ENCODE data around the gene TPMT. TPM values are rescaled to one million over a fixed set of nuclear protein-coding genes. Genes with fewer than 3 reads are reported as not detected.

The TPMT gene
- total RNA-seq, 1 donor from 2014 or later: 11.0 TPM

DNA sequence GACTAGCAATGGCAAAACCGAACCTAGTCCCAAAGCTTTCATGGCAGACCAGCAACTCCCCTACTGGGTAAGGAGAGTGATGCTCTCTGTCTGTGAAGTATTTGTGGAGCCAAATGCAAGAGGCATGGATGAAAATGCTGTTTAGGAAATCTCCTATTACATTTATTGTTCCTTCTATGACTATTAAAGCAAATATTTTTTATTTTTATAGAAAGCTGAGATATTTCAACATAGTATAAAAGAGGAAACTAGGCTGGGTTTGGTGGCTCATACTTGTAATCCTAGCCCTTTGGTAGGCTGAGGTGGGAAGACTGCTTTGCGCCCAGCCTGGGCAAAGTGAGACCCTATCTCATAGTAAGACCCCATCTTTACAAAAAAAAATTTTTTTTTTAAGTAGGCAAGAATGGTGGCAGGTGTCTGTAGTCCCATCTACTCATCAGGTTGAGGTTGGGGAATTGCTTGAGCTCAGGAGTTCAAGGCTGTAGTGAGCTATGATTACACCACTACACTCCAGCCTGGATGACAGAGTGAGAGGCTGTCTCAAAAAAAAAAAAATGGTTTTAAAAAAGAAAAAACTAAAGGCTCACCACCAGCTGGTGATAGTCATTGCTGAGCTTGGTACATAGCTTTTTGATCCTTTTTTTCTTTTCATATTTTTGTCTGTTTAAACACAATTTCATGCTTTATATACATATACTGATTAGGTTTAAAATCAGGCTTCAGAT lies 11.6 kb upstream of the TPMT start:
- peaks cover under 1% of the 10 kb centered on the region for H3K4me1 ChIP-seq
- TF ChIP-seq, protein P1, sequence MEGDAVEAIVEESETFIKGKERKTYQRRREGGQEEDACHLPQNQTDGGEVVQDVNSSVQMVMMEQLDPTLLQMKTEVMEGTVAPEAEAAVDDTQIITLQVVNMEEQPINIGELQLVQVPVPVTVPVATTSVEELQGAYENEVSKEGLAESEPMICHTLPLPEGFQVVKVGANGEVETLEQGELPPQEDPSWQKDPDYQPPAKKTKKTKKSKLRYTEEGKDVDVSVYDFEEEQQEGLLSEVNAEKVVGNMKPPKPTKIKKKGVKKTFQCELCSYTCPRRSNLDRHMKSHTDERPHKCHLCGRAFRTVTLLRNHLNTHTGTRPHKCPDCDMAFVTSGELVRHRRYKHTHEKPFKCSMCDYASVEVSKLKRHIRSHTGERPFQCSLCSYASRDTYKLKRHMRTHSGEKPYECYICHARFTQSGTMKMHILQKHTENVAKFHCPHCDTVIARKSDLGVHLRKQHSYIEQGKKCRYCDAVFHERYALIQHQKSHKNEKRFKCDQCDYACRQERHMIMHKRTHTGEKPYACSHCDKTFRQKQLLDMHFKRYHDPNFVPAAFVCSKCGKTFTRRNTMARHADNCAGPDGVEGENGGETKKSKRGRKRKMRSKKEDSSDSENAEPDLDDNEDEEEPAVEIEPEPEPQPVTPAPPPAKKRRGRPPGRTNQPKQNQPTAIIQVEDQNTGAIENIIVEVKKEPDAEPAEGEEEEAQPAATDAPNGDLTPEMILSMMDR (IDR thresholded peaks at IDR 0.05): no peak
- TF ChIP-seq POLR2A (IDR thresholded peaks at IDR 0.05) (no peak), POLR2AphosphoS5 (IDR thresholded peaks at IDR 0.05; ENCODE audit: insufficient read depth in 1 of 2, low read depth in 1 of 2) (no peak)
- peaks cover 0 to 46% of the 10 kb centered on the region in 2 donors for H3K36me3 ChIP-seq
- H3K4me3 ChIP-seq: no peak overlapping the region
- no peak overlapping the region for H3K27ac ChIP-seq
- no peaks in the 10 kb centered on the region for H3K27me3 ChIP-seq
- intact Hi-C loops (cut with DNase I): no loop called here
- DNase-seq (ENCODE audit: extremely low spot score in 2 of 2): no peak
- H3K9me3 ChIP-seq: no peaks in the 10 kb centered on the region

DNA sequence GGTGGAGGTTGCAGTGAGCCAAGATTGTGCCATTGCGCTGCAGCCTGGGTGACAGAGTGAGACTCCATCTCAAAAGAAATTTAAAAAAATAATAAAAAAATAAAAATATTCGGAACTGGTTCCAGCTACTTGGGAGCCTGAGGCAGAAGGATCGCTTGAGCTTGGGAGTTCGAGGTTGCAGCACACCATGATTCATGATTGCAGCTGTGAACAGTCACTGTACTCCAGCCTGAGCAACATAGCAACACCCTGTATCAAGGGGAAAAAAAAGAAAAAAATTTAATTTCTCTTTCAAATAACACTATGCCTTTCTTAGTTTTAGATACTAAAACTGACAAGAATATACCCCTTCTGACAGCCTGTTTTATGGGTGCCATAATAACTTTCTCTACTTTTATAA lies 10.9 kb upstream of the TPMT start:
- H3K4me1 ChIP-seq: peaks cover 8% of the 10 kb centered on the region
- intact Hi-C loops (cut with DNase I): no loop called here
- H3K27ac ChIP-seq: no peak overlapping the region
- no peaks in the 10 kb centered on the region for H3K9me3 ChIP-seq
- peaks cover 0 to 51% of the 10 kb centered on the region in 2 donors for H3K36me3 ChIP-seq
- H3K27me3 ChIP-seq: no peaks in the 10 kb centered on the region
- DNase-seq (ENCODE audit: extremely low spot score in 2 of 2): no peak
- TF ChIP-seq POLR2AphosphoS5 (IDR thresholded peaks at IDR 0.05; ENCODE audit: insufficient read depth in 1 of 2, low read depth in 1 of 2) (no peak), POLR2A (IDR thresholded peaks at IDR 0.05) (no peak)
- TF ChIP-seq, protein P1 (IDR thresholded peaks at IDR 0.05): no peak
- no peak overlapping the region for H3K4me3 ChIP-seq

DNA sequence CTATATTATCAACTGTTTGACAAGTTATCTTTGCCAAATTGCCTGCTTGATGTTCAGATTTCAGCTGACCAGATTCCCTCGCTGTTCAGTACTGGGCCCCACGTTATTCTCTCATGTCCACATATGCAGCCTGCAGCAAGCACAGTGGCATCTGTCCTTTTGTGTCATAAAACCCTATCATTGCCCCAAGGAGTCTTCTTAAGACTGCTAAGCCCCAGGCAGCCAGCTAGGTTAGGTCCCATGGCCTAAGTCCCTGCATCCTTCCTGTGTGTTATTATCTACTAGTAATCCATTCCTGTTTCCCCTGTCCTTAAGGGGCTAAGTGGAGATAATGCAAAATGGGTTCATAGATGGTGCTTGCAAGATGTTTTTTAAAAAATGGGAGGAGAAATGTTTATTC lies 7.5 kb upstream of the TPMT start:
- intact Hi-C loops (cut with DNase I): no loop called here
- no peaks in the 10 kb centered on the region for H3K9me3 ChIP-seq
- no peak overlapping the region for H3K4me3 ChIP-seq
- H3K27ac ChIP-seq: no peak overlapping the region
- no peak for TF ChIP-seq POLR2A (IDR thresholded peaks at IDR 0.05)
- TF ChIP-seq, protein P1 (IDR thresholded peaks at IDR 0.05): no peak
- no peak for TF ChIP-seq POLR2AphosphoS5 (IDR thresholded peaks at IDR 0.05; ENCODE audit: insufficient read depth in 1 of 2, low read depth in 1 of 2)
- peaks cover 9% of the 10 kb centered on the region for H3K4me1 ChIP-seq
- no peak for DNase-seq (ENCODE audit: extremely low spot score in 2 of 2)
- H3K36me3 ChIP-seq: peaks cover 0 to 48% of the 10 kb centered on the region in 2 donors
- no peaks in the 10 kb centered on the region for H3K27me3 ChIP-seq

DNA sequence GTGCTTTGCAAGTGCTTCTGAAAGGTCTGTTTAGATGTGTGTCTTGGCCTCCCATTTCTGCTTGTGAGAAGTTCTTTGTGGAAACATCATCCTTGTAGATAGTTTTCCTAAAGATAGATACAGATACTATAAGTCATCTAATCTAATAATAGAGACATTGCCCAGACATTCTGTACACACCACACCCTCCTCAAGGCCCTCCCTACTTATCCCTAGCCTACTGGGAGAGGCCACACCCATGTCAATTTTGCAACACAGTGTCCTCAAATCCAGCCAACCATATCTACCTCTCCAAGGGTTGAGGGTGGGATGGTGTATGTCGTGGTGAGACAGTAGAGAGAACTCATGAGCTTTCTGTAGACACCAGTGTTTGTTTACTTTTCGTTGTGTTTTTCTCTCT lies 6.6 kb upstream of the TPMT start:
- no peaks in the 10 kb centered on the region for H3K9me3 ChIP-seq
- H3K4me1 ChIP-seq: peaks cover 11% of the 10 kb centered on the region
- peaks cover 0 to 47% of the 10 kb centered on the region in 2 donors for H3K36me3 ChIP-seq
- no peak overlapping the region for H3K4me3 ChIP-seq
- H3K27ac ChIP-seq: no peak overlapping the region
- DNase-seq (ENCODE audit: extremely low spot score in 2 of 2): no peak
- TF ChIP-seq, protein P1 (IDR thresholded peaks at IDR 0.05): no peak
- TF ChIP-seq POLR2A (IDR thresholded peaks at IDR 0.05) (no peak), POLR2AphosphoS5 (IDR thresholded peaks at IDR 0.05; ENCODE audit: insufficient read depth in 1 of 2, low read depth in 1 of 2) (no peak)
- no peaks in the 10 kb centered on the region for H3K27me3 ChIP-seq
- intact Hi-C loops (cut with DNase I): no loop called here

DNA sequence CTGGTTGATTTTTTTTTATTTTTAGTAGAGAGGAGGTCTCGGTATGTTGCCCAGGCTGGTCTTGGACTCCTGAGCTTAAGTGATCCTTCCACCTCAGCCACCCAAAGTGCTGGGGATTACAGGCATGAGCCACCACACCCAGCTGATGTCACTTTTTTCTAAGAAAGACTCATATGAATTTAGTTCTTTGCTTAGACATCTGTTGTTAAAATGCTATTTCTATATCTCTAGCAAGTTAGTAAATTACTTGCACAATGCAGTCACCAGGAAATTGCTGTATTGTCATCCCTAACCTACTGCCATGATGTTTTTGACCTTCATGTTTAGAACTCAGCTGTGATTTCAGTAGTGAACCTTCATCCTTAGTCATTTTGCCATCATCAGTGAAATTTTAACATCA lies 6.0 kb upstream of the TPMT start:
- intact Hi-C loops (cut with DNase I): no loop called here
- H3K27ac ChIP-seq: no peak overlapping the region
- no peak overlapping the region for H3K4me3 ChIP-seq

More for the DNA sequence above, 6.0 kb upstream of the TPMT start:
- Histone ChIP-seq H3K36me3 (peaks cover 0 to 42% of the 10 kb centered on the region in 2 donors), H3K27me3 (no peaks in the 10 kb centered on the region), H3K4me1 (peaks cover 17% of the 10 kb centered on the region), H3K9me3 (no peaks in the 10 kb centered on the region)
- TF ChIP-seq, protein P1 (IDR thresholded peaks at IDR 0.05): no peak
- TF ChIP-seq POLR2AphosphoS5 (IDR thresholded peaks at IDR 0.05; ENCODE audit: insufficient read depth in 1 of 2, low read depth in 1 of 2) (no peak), POLR2A (IDR thresholded peaks at IDR 0.05) (no peak)
- no peak for DNase-seq (ENCODE audit: extremely low spot score in 2 of 2)

Measured in vagina (tissue), 2 donors.